GM23338 (cell line): ENCODE data around the gene ALKAL2. TPM values are rescaled to one million over a fixed set of nuclear protein-coding genes. Genes with fewer than 3 reads are reported as not detected.
A peak's percentile ranks its signal among the peaks of the same experiment; 100 is the strongest.

Experiments
- ATAC-seq: fragments of 200-7000 bp; cut with Tn5 transposase; 3 replicates; pipeline ENCODE4 v1.9.1; 2020
- DNase-seq: peaks from one replicate; pipeline ENCODE4 v3.0.0-alpha.2; 2015; ENCODE audit warnings: low spot score
- H2AFZ ChIP-seq: fragments of 200-600 bp; sonication (generic); 2 replicates; pipeline ENCODE4 v1.8.0; 2016; ENCODE audit warnings: antibody characterized with exemption, mild to moderate bottlenecking, moderate library complexity
- H3F3A ChIP-seq: fragments of 200-600 bp; sonication (generic); replicated peaks from 2 replicates; pipeline ENCODE4 v1.8.0; 2017; ENCODE audit warnings: antibody characterized with exemption, mixed run types, low read depth
- H3K27ac ChIP-seq: fragments of 200-600 bp; sonication (generic); 2 replicates; pipeline ENCODE4 v1.6.1; 2016; ENCODE audit warnings: low read depth
- H3K27me3 ChIP-seq: fragments of 200-600 bp; sonication (generic); 2 replicates; pipeline ENCODE4 v1.8.0; 2016; ENCODE audit warnings: mild to moderate bottlenecking, mixed run types, moderate library complexity; ENCODE audit not compliant: insufficient read depth
- H3K36me3 ChIP-seq: fragments of 200-600 bp; sonication (generic); 2 replicates; pipeline ENCODE4 v1.8.0; 2016; ENCODE audit warnings: mild to moderate bottlenecking; ENCODE audit not compliant: insufficient read depth
- H3K4me1 ChIP-seq: fragments of 200-600 bp; sonication (generic); 2 replicates; pipeline ENCODE4 v1.8.0; 2016; ENCODE audit warnings: mild to moderate bottlenecking, moderate library complexity; ENCODE audit not compliant: insufficient read depth
- H3K4me2 ChIP-seq: fragments of 200-600 bp; sonication (generic); 2 replicates; pipeline ENCODE4 v1.7.1; 2017; ENCODE audit warnings: mixed run types
- H3K4me3 ChIP-seq: fragments of 200-600 bp; sonication (generic); 2 replicates; pipeline ENCODE4 v1.6.1; 2016; ENCODE audit warnings: mixed run types
- H3K79me2 ChIP-seq: fragments of 200-600 bp; sonication (generic); replicated peaks from 2 replicates; pipeline ENCODE4 v1.8.0; 2017; ENCODE audit warnings: mild to moderate bottlenecking; ENCODE audit not compliant: insufficient read depth
- H3K9me2 ChIP-seq: fragments of 200-600 bp; sonication (generic); 2 replicates; pipeline ENCODE4 v1.8.0; 2017; ENCODE audit not compliant: insufficient read depth
- H4K20me1 ChIP-seq: fragments of 200-600 bp; sonication (generic); replicated peaks from 2 replicates; pipeline ENCODE4 v1.8.0; 2017; ENCODE audit warnings: mild to moderate bottlenecking; ENCODE audit not compliant: insufficient read depth
- H3K27ac Mint-ChIP-seq: 2 replicates; pipeline ENCODE4 v1.8.0; 2020; ENCODE audit warnings: inconsistent platforms, mild to moderate bottlenecking, moderate library complexity, mixed read lengths
- H3K27me3 Mint-ChIP-seq: 3 replicates; pipeline ENCODE4 v1.8.0; 2022; ENCODE audit warnings: low read depth, mild to moderate bottlenecking, moderate library complexity, mixed read lengths, inconsistent platforms; ENCODE audit not compliant: insufficient read depth, poor library complexity
- H3K36me3 Mint-ChIP-seq: 3 replicates; pipeline ENCODE4 v1.8.0; 2021; ENCODE audit warnings: low read depth, mild to moderate bottlenecking, inconsistent platforms, moderate library complexity, mixed read lengths
- H3K4me1 Mint-ChIP-seq: 3 replicates; pipeline ENCODE4 v1.8.0; 2020; ENCODE audit warnings: mild to moderate bottlenecking, inconsistent platforms, mixed read lengths
- H3K4me3 Mint-ChIP-seq: 3 replicates; pipeline ENCODE4 v1.8.0; 2021; ENCODE audit warnings: moderate library complexity, mild to moderate bottlenecking, inconsistent platforms, mixed read lengths
- H3K9me3 Mint-ChIP-seq: 3 replicates; pipeline ENCODE4 v1.8.0; 2020; ENCODE audit warnings: moderate library complexity, mild to moderate bottlenecking, inconsistent platforms, mixed read lengths
- EZH2 ChIP-seq: fragments of 200-600 bp; sonication (generic); IDR thresholded peaks from one replicate; pipeline ENCODE4 v1.8.0; 2017; ENCODE audit warnings: antibody characterized with exemption, mild to moderate bottlenecking, low read depth; ENCODE audit not compliant: unreplicated experiment
- NANOG ChIP-seq: IDR thresholded peaks from 2 replicates; pipeline ENCODE4 v1.6.1; 2016; ENCODE audit warnings: antibody characterized with exemption, borderline replicate concordance
- POLR2AphosphoS5 ChIP-seq: IDR thresholded peaks from 2 replicates; pipeline ENCODE4 v1.6.1; 2016; ENCODE audit warnings: antibody characterized with exemption, low read depth
- ZNF114 ChIP-seq: fragments of 250-450 bp; sonication (Bioruptor Pico); IDR thresholded peaks from 2 replicates; pipeline ENCODE4 v1.5.0; 2020; ENCODE audit warnings: mild to moderate bottlenecking, moderate library complexity
- ZNF331 ChIP-seq: fragments of 250-450 bp; sonication (Bioruptor Pico); IDR thresholded peaks from 2 replicates; pipeline ENCODE4 v1.5.0; 2020; ENCODE audit warnings: low read depth, mild to moderate bottlenecking, moderate library complexity
- polyA plus RNA-seq: library from polyadenylated mRNA; unstranded; fragments of >200 nt; fragmentation: Nextera tagmentation; extraction: Ambion mirVana; gene quantifications from 2 replicates; pipeline ENCODE4 v1.2.1, GENCODE V29; 2016
- total RNA-seq: library from RNA; depleted of rRNA; stranded (reverse); fragments of >200 nt; shearing (Covaris generic); gene quantifications from 2 replicates; pipeline ENCODE4 v1.2.3, GENCODE V29; 2014
- TF ChIP-seq, protein P1 (sequence below), 2 experiments: fragments of 200-600 bp in 1 of 2; sonication (generic) in 1 of 2; conservative IDR thresholded peaks; 2 replicates each; pipeline versions ENCODE4 v1.5.1 to v1.6.1; 2016 to 2017; ENCODE audit warnings: antibody characterized with exemption in 2 of 2, low read depth in 2 of 2, mild to moderate bottlenecking in 2 of 2, moderate library complexity in 1 of 2
- TF ChIP-seq, protein P2 (sequence below): fragments of 250-450 bp; sonication (Bioruptor Pico); IDR thresholded peaks from 2 replicates; pipeline ENCODE4 v1.5.0; 2020; ENCODE audit warnings: mild to moderate bottlenecking, moderate library complexity

Gene ALKAL2
- total and polyA plus RNA-seq, 2 experiments from 2014 or later: 6.4 to 12.1 TPM

DNA sequence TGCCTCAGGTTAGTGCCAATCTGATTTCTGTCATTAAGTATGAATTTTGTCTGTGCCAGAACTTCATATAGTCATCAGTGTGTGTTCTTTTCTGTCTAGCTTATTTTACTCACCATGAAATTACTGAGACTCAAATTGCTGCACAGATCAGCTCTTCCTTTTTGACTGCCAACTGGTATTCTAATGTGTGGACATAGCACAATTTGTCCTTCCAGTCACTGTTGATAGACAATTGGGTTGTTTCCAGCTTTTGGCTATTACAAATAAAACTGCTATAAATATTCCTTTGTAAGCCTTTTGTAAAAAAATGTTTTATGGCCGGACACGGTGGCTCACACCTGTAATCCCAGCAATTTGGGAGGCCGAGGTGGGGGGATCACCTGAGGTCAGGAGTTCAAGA lies 31.8 kb downstream of the ALKAL2 start:
- no peak overlapping the region for H3K4me3 Mint-ChIP-seq
- peaks cover 27% of the 10 kb centered on the region for H3K9me3 Mint-ChIP-seq
- H2AFZ ChIP-seq: no peak overlapping the region
- DNase-seq (no peak), ATAC-seq (no peak)
- H3K36me3 Mint-ChIP-seq: peaks cover 44% of the 10 kb centered on the region
- peaks cover 14% of the 10 kb centered on the region for H3K36me3 ChIP-seq
- peaks cover 14% of the 10 kb centered on the region for H3K4me1 Mint-ChIP-seq
- H3K9me2 ChIP-seq: no peaks in the 10 kb centered on the region
- peaks cover 4% of the 10 kb centered on the region; the same call in 1 of the 2 replicates for H3K4me1 ChIP-seq
- TF ChIP-seq ZNF331 (CRISPR knock-in tag) (no peak), ZNF114 (no peak)
- TF ChIP-seq, protein P1, sequence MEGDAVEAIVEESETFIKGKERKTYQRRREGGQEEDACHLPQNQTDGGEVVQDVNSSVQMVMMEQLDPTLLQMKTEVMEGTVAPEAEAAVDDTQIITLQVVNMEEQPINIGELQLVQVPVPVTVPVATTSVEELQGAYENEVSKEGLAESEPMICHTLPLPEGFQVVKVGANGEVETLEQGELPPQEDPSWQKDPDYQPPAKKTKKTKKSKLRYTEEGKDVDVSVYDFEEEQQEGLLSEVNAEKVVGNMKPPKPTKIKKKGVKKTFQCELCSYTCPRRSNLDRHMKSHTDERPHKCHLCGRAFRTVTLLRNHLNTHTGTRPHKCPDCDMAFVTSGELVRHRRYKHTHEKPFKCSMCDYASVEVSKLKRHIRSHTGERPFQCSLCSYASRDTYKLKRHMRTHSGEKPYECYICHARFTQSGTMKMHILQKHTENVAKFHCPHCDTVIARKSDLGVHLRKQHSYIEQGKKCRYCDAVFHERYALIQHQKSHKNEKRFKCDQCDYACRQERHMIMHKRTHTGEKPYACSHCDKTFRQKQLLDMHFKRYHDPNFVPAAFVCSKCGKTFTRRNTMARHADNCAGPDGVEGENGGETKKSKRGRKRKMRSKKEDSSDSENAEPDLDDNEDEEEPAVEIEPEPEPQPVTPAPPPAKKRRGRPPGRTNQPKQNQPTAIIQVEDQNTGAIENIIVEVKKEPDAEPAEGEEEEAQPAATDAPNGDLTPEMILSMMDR (conservative IDR thresholded peaks at IDR 0.05; ENCODE audit: low read depth in 2 of 2): no peak
- peaks cover 6% of the 10 kb centered on the region for H3K27me3 Mint-ChIP-seq
- peaks cover 27% of the 10 kb centered on the region for H3K79me2 ChIP-seq
- no peaks in the 10 kb centered on the region; the same call in 1 of the 2 replicates for H4K20me1 ChIP-seq
- H3K27ac Mint-ChIP-seq: no peak overlapping the region
- no peaks in the 10 kb centered on the region for H3K27me3 ChIP-seq
- H3K4me2 ChIP-seq: no peak overlapping the region
- no peak overlapping the region for H3K4me3 ChIP-seq
- H3F3A ChIP-seq: no peaks in the 10 kb centered on the region
- no peak overlapping the region for H3K27ac ChIP-seq

DNA sequence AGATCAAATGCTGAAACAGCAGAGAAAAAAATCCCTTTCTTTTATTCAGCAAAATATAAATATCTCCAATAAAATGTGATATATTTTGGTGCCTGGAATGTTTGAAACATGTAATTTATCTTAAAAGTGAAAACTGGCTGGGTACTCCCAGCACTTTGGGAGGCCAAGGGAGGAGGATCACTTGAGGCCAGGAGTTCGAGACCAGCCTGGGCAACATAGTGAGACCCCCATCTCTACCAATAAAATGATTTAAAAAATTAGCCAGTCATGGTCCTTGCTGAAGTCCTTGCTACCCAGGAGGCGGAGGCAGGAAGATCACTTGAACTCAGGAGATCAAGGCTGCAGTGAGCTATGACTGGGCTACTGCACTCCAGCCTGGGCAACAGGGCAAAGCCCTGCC lies 32.7 kb downstream of the ALKAL2 start:
- H3F3A ChIP-seq: no peaks in the 10 kb centered on the region
- H3K27ac Mint-ChIP-seq: no peak overlapping the region
- TF ChIP-seq EZH2 (no peak), POLR2AphosphoS5 (no peak), NANOG (no peak)
- H3K27me3 ChIP-seq: no peaks in the 10 kb centered on the region
- DNase-seq: no peak
- no peak for ATAC-seq
- H3K36me3 Mint-ChIP-seq: peaks cover 40% of the 10 kb centered on the region
- no peaks in the 10 kb centered on the region; the same call in 1 of the 2 replicates for H4K20me1 ChIP-seq
- peaks cover 27% of the 10 kb centered on the region for H3K9me3 Mint-ChIP-seq
- peaks cover 14% of the 10 kb centered on the region for H3K36me3 ChIP-seq
- no peak overlapping the region for H3K4me3 Mint-ChIP-seq
- peaks cover 14% of the 10 kb centered on the region for H3K4me1 Mint-ChIP-seq
- no peak overlapping the region for H3K4me3 ChIP-seq
- no peaks in the 10 kb centered on the region for H3K9me2 ChIP-seq
- H3K27ac ChIP-seq: no peak overlapping the region
- peaks cover 4% of the 10 kb centered on the region; the same call in 1 of the 2 replicates for H3K4me1 ChIP-seq
- H3K79me2 ChIP-seq: peaks cover 18% of the 10 kb centered on the region
- H3K4me2 ChIP-seq: no peak overlapping the region
- H2AFZ ChIP-seq: no peak overlapping the region
- peaks cover 4% of the 10 kb centered on the region for H3K27me3 Mint-ChIP-seq

DNA sequence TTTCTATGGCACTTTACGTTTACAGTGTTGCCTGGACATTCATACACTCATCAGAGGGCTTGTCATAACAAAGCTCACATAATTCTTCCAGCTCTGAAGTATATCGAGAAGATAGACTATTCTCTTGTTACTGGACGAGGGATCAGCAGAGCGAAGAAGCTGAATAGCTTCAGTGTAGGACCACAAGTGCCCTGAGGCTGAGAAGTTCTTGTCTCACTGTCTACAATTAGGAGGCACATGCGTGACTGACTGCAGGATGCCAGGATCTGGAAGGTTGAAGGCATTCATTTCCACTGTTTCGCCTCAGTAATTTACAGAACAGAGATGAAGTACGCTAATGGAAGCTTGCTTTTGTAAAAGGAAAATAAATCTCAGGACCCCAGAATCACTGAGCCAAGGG lies 33.6 kb downstream of the ALKAL2 start:
- H3K27ac Mint-ChIP-seq: no peak overlapping the region
- no peaks in the 10 kb centered on the region for H3K27me3 ChIP-seq
- H3K4me3 Mint-ChIP-seq: no peak overlapping the region
- TF ChIP-seq POLR2AphosphoS5: no peak
- TF ChIP-seq EZH2: no peak
- no peak for TF ChIP-seq ZNF331 (CRISPR knock-in tag)
- TF ChIP-seq, protein P2, sequence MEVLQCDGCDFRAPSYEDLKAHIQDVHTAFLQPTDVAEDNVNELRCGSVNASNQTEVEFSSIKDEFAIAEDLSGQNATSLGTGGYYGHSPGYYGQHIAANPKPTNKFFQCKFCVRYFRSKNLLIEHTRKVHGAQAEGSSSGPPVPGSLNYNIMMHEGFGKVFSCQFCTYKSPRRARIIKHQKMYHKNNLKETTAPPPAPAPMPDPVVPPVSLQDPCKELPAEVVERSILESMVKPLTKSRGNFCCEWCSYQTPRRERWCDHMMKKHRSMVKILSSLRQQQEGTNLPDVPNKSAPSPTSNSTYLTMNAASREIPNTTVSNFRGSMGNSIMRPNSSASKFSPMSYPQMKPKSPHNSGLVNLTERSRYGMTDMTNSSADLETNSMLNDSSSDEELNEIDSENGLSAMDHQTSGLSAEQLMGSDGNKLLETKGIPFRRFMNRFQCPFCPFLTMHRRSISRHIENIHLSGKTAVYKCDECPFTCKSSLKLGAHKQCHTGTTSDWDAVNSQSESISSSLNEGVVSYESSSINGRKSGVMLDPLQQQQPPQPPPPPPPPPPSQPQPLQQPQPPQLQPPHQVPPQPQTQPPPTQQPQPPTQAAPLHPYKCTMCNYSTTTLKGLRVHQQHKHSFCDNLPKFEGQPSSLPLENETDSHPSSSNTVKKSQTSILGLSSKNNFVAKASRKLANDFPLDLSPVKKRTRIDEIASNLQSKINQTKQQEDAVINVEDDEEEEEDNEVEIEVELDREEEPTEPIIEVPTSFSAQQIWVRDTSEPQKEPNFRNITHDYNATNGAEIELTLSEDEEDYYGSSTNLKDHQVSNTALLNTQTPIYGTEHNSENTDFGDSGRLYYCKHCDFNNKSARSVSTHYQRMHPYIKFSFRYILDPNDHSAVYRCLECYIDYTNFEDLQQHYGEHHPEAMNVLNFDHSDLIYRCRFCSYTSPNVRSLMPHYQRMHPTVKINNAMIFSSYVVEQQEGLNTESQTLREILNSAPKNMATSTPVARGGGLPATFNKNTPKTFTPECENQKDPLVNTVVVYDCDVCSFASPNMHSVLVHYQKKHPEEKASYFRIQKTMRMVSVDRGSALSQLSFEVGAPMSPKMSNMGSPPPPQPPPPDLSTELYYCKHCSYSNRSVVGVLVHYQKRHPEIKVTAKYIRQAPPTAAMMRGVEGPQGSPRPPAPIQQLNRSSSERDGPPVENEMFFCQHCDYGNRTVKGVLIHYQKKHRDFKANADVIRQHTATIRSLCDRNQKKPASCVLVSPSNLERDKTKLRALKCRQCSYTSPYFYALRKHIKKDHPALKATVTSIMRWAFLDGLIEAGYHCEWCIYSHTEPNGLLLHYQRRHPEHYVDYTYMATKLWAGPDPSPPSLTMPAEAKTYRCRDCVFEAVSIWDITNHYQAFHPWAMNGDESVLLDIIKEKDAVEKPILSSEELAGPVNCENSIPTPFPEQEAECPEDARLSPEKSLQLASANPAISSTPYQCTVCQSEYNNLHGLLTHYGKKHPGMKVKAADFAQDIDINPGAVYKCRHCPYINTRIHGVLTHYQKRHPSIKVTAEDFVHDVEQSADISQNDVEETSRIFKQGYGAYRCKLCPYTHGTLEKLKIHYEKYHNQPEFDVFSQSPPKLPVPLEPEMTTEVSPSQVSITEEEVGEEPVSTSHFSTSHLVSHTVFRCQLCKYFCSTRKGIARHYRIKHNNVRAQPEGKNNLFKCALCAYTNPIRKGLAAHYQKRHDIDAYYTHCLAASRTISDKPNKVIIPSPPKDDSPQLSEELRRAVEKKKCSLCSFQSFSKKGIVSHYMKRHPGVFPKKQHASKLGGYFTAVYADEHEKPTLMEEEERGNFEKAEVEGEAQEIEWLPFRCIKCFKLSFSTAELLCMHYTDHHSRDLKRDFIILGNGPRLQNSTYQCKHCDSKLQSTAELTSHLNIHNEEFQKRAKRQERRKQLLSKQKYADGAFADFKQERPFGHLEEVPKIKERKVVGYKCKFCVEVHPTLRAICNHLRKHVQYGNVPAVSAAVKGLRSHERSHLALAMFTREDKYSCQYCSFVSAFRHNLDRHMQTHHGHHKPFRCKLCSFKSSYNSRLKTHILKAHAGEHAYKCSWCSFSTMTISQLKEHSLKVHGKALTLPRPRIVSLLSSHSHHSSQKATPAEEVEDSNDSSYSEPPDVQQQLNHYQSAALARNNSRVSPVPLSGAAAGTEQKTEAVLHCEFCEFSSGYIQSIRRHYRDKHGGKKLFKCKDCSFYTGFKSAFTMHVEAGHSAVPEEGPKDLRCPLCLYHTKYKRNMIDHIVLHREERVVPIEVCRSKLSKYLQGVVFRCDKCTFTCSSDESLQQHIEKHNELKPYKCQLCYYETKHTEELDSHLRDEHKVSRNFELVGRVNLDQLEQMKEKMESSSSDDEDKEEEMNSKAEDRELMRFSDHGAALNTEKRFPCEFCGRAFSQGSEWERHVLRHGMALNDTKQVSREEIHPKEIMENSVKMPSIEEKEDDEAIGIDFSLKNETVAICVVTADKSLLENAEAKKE (CRISPR knock-in tag): no peak

More for the DNA sequence above, 33.6 kb downstream of the ALKAL2 start:
- DNase-seq: no peak
- Histone ChIP-seq H3K4me3 (no peak overlapping the region), H2AFZ (no peak overlapping the region), H3K9me2 (no peaks in the 10 kb centered on the region), H3K79me2 (peaks cover 9% of the 10 kb centered on the region; the same call in 1 of the 2 replicates), H3K36me3 (peaks cover 14% of the 10 kb centered on the region), H3K4me1 (peaks cover 4% of the 10 kb centered on the region; the same call in 1 of the 2 replicates), H3F3A (no peaks in the 10 kb centered on the region), H4K20me1 (no peaks in the 10 kb centered on the region), H3K4me2 (no peak overlapping the region), H3K27ac (peak overlapping the region; percentile 20; the same call in 1 of the 2 replicates)
- H3K36me3 Mint-ChIP-seq: peaks cover 33% of the 10 kb centered on the region
- peaks cover 24% of the 10 kb centered on the region for H3K9me3 Mint-ChIP-seq
- H3K4me1 Mint-ChIP-seq: peaks cover 14% of the 10 kb centered on the region
- H3K27me3 Mint-ChIP-seq: peaks cover 4% of the 10 kb centered on the region
- no peak for ATAC-seq
